ENCODE data around the gene FAM200B. TPM values are rescaled to one million over a fixed set of nuclear protein-coding genes. Genes with fewer than 3 reads are reported as not detected.

Gene FAM200B
- total and polyA plus RNA-seq, 11 donors = 23.2 to 37.7 (median 32.2) TPM

DNA sequence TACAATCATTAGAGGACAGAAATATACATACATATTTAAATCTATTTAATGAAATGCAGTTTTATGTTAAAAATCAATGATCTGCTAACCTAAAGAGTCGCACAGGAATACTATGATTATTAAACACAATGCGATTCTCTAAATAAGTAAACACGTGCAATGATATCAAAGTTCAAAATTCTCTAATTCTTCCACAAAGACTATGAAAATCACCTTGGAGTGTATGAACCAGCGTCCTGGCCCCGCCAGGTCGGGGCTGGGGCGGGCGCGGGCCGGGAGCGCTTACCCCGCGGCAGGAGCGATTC lies 608 bp upstream of the FAM200B start:
- TF ChIP-seq, protein P1, sequence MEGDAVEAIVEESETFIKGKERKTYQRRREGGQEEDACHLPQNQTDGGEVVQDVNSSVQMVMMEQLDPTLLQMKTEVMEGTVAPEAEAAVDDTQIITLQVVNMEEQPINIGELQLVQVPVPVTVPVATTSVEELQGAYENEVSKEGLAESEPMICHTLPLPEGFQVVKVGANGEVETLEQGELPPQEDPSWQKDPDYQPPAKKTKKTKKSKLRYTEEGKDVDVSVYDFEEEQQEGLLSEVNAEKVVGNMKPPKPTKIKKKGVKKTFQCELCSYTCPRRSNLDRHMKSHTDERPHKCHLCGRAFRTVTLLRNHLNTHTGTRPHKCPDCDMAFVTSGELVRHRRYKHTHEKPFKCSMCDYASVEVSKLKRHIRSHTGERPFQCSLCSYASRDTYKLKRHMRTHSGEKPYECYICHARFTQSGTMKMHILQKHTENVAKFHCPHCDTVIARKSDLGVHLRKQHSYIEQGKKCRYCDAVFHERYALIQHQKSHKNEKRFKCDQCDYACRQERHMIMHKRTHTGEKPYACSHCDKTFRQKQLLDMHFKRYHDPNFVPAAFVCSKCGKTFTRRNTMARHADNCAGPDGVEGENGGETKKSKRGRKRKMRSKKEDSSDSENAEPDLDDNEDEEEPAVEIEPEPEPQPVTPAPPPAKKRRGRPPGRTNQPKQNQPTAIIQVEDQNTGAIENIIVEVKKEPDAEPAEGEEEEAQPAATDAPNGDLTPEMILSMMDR (IDR thresholded peaks at IDR 0.05) = no peak
- no peak for TF ChIP-seq POLR2A (IDR thresholded peaks at IDR 0.05)
- intact Hi-C loops (cut with DNase I) = no loop called here
- no peak for DNase-seq
- Histone ChIP-seq H3K4me3 (peak overlapping the region; percentile 27 to 86 (median 79)), H3K36me3 (peaks cover 0 to 12% (median under 1%) of the 10 kb centered on the region in 9 donors), H3K4me1 (peaks cover 4 to 57% (median 24%) of the 10 kb centered on the region in 12 donors), H3K9me3 (no peaks in the 10 kb centered on the region), H3K27me3 (no peaks in the 10 kb centered on the region), H3K27ac (peak overlapping the region in 6 of 12 donors; percentile 87 to 95 (median 92))
- ATAC-seq = no peak
- 1 to 2% (median 1%) methylated on average over 13 to 14 of the region's 14 CpGs for WGBS, 4 donors

DNA sequence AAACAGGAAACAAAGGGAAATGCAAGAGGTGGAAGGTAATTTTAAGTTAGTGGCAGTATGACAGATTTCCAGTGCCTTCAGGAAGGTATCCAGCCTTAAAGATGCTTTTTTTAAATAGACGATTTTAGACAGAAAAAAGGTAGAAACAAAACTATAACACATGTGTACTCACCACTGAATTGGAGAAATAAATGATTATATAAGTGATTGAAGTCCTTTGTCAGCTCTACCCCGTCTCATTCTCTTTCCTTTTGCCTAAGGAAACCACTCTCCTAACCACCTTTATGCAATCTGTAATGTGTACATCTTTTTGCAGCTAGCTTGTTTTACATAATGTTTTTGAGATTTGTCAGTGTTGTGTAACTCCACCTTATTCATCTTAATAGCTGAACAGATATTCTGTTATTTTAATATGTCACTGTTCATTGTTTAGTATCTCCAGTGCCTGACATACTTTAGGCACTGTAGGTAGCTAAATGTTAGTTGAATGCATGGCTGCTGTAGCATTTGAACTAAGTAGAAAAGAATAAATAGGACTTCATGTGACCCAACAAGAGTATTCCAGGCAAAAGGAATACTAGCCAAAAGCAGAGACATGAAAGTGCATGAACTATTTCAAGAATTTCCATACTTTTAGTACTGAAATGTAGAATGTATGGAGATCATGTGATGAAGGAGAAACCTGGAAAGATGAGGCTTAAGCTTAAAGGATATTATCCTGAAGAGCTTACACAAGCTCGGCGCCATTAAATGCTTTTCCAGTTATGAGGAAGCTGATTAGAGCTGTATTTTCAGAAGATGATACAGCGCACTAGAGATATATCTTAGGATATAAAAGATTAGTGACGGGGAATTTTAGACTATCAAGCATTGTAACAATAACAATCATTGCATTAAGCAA lies 865 bp downstream of the FAM200B start:
- Histone ChIP-seq H3K27ac (peak overlapping the region; percentile 38 to 95 (median 90)), H3K36me3 (peaks cover 0 to 26% (median 15%) of the 10 kb centered on the region in 9 donors), H3K4me3 (peak overlapping the region; percentile 27 to 86 (median 79)), H3K27me3 (no peaks in the 10 kb centered on the region), H3K9me3 (no peaks in the 10 kb centered on the region), H3K4me1 (peaks cover 4 to 58% (median 24%) of the 10 kb centered on the region in 12 donors)
- DNase-seq (no peak), ATAC-seq (no peak)
- TF ChIP-seq, protein P1 (IDR thresholded peaks at IDR 0.05) = no peak
- no peak for TF ChIP-seq POLR2A (IDR thresholded peaks at IDR 0.05)
- WGBS, 4 donors = 20 to 39% (median 32%) methylated on average over 6 of the region's 6 CpGs
- intact Hi-C loops (cut with DNase I) = loop anchor here in 1 of 10 donors (2.0 kb wide), 1 partner anchor 28 kb away; the partner anchor contains the start of gene FBXL5

DNA sequence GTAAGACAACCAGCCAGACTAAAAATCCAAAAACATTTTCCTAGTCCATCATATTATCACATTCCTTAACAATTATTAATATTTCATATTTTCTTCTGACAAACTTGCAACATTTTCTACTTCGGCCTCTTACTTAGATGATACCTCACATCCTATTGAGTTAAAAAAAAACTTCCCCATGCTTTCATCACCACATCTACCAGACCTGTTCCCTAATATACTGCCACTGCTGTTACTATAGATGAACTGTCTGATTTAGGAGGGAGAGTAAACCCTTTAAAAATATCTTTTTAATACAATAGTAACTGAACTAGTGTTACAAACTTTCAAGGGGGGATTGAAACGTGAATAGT lies 1.5 kb downstream of the FAM200B start:
- WGBS, 4 donors = 83 to 91% (median 89%) methylated on average over 2 of the region's 2 CpGs
- TF ChIP-seq, protein P1 (IDR thresholded peaks at IDR 0.05) = no peak
- no peak for TF ChIP-seq POLR2A (IDR thresholded peaks at IDR 0.05)
- Histone ChIP-seq H3K27me3 (no peaks in the 10 kb centered on the region), H3K4me3 (peak overlapping the region in 6 of 12 donors; percentile 61 to 86 (median 83)), H3K4me1 (peaks cover 4 to 61% (median 24%) of the 10 kb centered on the region in 12 donors), H3K27ac (peak overlapping the region in 2 of 12 donors; percentile 89 to 95), H3K9me3 (no peaks in the 10 kb centered on the region), H3K36me3 (peaks cover 0 to 33% (median 21%) of the 10 kb centered on the region in 9 donors)
- no peak for ATAC-seq
- DNase-seq = no peak
- intact Hi-C loops (cut with DNase I) = loop anchor here in 1 of 10 donors (2.0 kb wide), 1 partner anchor 28 kb away; the partner anchor contains the start of gene FBXL5

DNA sequence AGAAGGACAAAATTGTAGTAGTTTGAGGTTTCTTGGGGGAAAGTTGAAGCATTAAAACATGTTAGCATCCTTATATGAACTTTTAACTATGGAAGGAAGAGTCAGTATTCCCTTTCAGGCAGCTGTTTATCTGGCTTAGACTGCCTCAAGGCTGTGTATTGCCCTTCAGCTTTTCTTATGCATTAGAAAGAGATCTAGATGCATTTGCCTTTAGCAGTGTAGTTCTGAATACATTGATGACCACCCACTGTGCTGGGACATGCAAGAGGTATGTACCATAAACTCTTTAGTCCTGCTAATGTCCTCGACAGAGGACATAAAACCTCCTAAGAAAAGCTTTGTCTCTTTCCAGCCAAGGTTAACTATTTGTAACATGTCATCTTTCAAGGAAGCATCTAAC lies 2.9 kb downstream of the FAM200B start:
- Histone ChIP-seq H3K36me3 (peaks cover 0 to 45% (median 27%) of the 10 kb centered on the region in 9 donors), H3K4me3 (no peak overlapping the region), H3K4me1 (peaks cover 4 to 60% (median 24%) of the 10 kb centered on the region in 12 donors), H3K27ac (no peak overlapping the region), H3K27me3 (no peaks in the 10 kb centered on the region), H3K9me3 (no peaks in the 10 kb centered on the region)
- DNase-seq = no peak
- TF ChIP-seq POLR2A (IDR thresholded peaks at IDR 0.05) = no peak
- TF ChIP-seq, protein P1 (IDR thresholded peaks at IDR 0.05) = no peak
- WGBS, 4 donors = 90 to 100% (median 94%) methylated on average over 1 of the region's 1 CpG
- intact Hi-C loops (cut with DNase I) = no loop called here
- ATAC-seq = no peak
